ENCODE data around the gene GRB10.
"Not testable (repeated sequence)": the region's sequence is repeated elsewhere in the genome, so short reads cannot be mapped to it uniquely, and the experiment has no call there.

The GRB10 gene

GRCh38 chr7:50607524-50608125 is 175.1 kb downstream of the GRB10 start:
- no peak for DNase-seq (ENCODE audit: low spot score)

- DNase-seq (ENCODE audit: low spot score): no peak
Measured at GRCh38 chr7:50605059-50605458, 177.6 kb downstream of the GRB10 start.

GRCh38 chr7:50603287-50603686 is 179.4 kb downstream of the GRB10 start:
- DNase-seq (ENCODE audit: low spot score): no peak

- peak; percentile 38 for DNase-seq (ENCODE audit: low spot score)
Measured at GRCh38 chr7:50599385-50599784, 183.3 kb downstream of the GRB10 start.

GRCh38 chr7:50598460-50599343 is 184.0 kb downstream of the GRB10 start:
- peak; percentile 22 for DNase-seq (ENCODE audit: low spot score)

GRCh38 chr7:50596484-50596883 is 186.2 kb downstream of the GRB10 start:
- no peak for DNase-seq (ENCODE audit: low spot score)

- peak; percentile 68 for DNase-seq (ENCODE audit: low spot score)
Measured at GRCh38 chr7:50595491-50596102, 187.1 kb downstream of the GRB10 start.

- DNase-seq (ENCODE audit: low spot score): no peak
Measured at GRCh38 chr7:50594734-50595485, 187.8 kb downstream of the GRB10 start.

GRCh38 chr7:50594136-50594535 is 188.6 kb downstream of the GRB10 start:
- DNase-seq (ENCODE audit: low spot score): no peak

GRCh38 chr7:50592940-50593339 is 189.8 kb downstream of the GRB10 start:
- no peak for DNase-seq (ENCODE audit: low spot score)

- DNase-seq (ENCODE audit: low spot score): no peak
Measured at GRCh38 chr7:50591480-50592438, 190.9 kb downstream of the GRB10 start.

GRCh38 chr7:50591098-50591479 is 191.6 kb downstream of the GRB10 start:
- no peak for DNase-seq (ENCODE audit: low spot score)

GRCh38 chr7:50590535-50590934 is 192.2 kb downstream of the GRB10 start:
- DNase-seq (ENCODE audit: low spot score): no peak

GRCh38 chr7:50589364-50589763 is 193.3 kb downstream of the GRB10 start:
- DNase-seq (ENCODE audit: low spot score): no peak

GRCh38 chr7:50588937-50589336 is 193.8 kb downstream of the GRB10 start:
- no peak for DNase-seq (ENCODE audit: low spot score)

- DNase-seq (ENCODE audit: low spot score): no peak
Measured at GRCh38 chr7:50587737-50588136, 195.0 kb downstream of the GRB10 start.

GRCh38 chr7:50584793-50585408 is 197.8 kb downstream of the GRB10 start:
- no peak for DNase-seq (ENCODE audit: low spot score)

- no peak for DNase-seq (ENCODE audit: low spot score)
Measured at GRCh38 chr7:50584386-50584785, 198.3 kb downstream of the GRB10 start.

GRCh38 chr7:50583295-50583694 is 199.4 kb downstream of the GRB10 start:
- DNase-seq (ENCODE audit: low spot score): not testable (repeated sequence)

- DNase-seq (ENCODE audit: low spot score): not testable (repeated sequence)
Measured at GRCh38 chr7:50582271-50582670, 200.4 kb downstream of the GRB10 start.

- DNase-seq (ENCODE audit: low spot score): not testable (repeated sequence)
Measured at GRCh38 chr7:50580666-50581065, 202.0 kb downstream of the GRB10 start.
